8988T (cell line): Measurements from ENCODE around the gene LNPEP.

ENCODE experiments used
- DNase-seq: peaks from one replicate; pipeline ENCODE4 v3.0.0; 2011

LNPEP gene

DNA sequence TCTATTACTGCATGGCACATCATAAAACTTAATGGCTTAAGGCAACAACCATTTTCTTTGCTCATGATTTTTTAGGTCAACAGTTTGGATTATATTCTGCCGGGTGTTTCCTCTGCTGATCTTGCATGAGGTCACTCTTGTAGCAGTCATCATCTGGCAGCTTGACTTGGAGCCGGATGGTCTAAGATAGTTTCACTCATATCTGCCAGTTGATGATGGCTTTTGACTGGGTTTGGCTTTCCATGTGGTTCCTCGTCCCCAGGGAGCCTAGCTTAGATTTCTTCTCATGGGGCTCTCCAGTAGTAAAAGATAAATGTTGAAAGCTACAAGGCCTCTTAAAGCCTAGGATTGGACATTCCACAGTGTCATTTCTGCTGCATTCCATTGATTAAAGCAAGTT lies 27.4 kb downstream of the LNPEP start:
- no peak for DNase-seq

DNA sequence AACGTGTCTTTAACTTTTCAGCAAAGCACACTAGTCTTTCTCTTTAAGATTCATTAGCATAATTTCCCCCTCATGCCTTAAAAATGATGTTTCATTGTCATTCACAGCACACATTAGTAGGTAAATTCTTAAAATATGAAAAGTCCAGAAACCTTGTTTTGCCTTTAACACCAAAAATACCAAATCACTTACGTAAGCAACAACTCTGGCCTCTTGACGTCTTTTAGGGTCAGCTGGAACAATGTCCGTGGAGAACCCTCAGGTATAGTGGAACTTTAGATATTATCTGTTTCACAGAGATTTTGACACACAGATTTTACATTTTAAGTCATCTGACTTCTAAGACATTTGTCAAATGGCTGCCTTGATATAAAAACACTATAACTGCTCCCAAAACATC lies 30.9 kb downstream of the LNPEP start:
- no peak for DNase-seq

DNA sequence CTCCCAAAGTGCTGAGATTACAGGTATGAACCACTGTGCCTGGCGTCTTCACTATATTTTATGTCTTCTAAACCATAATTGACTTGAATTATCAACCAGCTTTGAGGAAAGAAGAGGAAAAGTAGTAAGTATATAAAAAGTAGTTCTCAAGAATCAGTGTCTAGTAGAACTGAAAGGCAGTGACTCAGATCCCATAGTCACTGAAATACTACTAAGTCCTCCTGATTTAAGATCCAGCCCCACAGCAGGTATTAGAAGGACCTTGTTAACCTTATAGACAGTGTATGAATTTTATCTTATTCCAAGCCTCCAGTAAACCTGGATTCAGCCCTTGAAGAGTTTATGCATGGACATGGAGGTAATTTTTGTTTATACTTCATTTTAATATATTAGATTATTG lies 31.5 kb downstream of the LNPEP start:
- DNase-seq: no peak

DNA sequence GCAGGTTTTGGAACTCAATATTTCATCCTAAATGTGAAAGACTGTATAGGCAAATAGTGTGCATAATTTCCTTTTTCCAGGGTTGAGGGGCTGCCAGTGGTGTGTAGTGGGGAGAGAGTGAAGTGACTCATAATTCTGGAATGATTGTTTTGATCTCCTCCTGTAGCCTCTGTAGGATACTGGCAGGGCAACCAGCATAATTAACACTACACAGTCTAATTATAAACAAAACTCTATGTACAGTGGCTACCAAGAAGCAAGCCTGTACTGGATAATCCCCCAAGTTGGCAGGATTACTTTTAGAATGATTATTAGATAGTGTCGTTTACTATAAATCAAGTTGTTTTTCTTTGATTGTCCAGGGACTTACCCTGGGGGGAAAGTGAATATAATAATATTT lies 32.2 kb downstream of the LNPEP start:
- no peak for DNase-seq

DNA sequence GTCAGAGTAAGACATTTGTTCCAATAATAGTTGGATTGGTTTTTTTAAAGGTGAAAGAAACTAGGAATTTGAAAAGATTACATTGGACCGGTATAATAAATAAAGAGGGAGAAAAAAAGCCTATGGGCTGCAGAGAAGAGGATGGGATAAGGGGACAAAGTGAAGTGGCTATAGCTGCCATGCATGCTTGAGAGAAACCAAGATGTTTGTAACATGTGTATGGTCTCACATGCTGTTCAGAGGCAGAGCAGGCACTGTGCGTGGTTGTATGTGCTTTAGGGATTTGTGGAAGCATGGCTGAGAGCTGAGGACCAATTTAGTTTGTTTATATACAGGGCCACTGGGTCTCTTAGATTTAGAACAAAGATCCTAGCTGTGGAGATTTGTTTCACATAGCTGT lies 32.7 kb downstream of the LNPEP start:
- DNase-seq: no peak

DNA sequence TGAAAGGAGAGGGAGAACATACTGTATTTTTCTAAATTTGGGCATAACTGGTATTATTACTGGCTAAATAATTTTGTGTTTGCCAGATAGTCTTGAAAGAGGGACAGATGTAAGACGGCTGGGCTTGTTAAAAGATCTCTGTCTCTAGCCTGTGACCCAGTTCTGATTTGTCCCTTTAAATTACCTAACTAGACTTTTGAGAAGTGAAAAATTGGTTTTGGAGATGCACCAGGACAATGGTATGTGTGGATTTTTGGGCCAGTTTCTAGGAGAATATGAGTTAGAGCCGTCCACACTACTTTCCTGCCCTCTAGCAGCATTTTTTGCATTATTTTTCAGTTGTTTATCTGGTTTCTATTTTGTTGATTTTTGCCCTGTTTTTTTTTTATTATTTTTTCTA lies 33.5 kb downstream of the LNPEP start:
- no peak for DNase-seq

DNA sequence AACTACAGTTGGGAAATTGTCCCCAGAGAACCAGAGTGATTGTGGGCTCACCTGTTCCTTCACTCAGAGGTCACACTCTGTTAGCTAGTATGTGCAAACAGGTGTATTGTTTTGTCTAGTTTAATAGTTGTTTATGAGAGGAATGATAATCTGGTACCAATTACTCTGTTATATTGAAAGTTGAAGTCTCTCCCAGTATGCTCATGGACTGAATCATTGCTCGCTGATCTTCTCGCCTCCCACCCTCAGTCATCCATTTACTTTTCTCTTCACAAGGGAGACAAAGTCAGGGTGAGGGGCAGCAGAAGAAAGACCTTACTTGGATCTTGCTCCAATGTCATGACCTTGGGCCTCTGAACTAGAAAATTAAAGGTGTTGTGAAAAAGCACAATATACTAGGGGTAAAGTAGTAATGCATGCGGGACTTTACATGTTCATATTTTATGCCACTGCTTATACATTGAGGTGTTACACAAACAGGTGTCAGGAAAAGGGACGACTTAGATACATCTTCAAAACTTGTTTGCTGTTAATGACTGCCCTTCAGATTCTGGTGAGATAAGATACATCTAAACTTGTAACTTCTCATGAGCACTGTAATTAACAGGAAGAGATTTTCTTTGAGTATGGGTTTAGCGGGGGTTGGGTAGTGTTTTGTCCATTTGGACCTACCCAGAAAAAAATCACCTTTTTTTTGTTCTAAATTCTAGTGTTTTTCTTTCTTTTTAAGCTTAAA lies 36.9 kb downstream of the LNPEP start:
- no peak for DNase-seq

DNA sequence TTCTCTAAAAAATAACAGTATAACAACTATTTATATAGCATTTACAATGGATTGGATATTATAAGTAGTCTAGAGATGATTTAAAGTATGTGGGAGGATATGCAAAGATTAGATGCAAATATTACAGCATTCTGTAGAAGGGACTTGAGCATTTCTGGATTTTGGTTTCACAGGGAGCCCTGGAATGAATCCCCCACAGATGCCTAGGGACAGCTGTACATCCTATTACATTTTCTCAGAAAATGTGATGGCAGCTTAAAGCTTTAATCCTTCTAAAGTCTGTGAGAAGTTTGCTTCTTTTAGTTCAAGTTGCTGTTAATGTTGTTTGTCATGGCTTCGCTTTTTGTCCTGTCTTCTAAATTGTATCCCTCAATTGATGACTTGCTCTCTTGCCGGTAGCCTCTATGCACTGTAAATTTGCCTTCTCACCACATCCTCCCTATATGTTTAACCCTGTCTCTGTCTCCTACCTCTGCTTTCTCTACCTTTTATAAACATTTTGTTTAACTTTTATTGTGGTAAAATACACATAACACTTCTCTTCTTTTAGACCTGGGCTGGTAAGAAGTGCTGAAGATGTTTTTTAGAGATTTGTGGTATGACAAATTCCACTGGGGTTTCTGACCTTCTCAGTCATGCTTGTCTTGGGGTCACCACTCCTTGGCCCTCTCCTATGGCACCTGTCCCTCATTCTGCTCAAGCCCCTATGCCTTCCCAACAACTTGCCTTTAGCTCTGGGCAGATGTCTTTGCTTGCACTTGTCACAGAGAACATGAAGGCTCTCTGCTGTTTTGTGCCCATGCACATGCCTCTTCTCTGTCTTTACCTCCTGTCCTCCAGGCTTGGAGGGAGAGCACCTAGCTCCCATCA lies 37.9 kb downstream of the LNPEP start:
- DNase-seq: no peak

DNA sequence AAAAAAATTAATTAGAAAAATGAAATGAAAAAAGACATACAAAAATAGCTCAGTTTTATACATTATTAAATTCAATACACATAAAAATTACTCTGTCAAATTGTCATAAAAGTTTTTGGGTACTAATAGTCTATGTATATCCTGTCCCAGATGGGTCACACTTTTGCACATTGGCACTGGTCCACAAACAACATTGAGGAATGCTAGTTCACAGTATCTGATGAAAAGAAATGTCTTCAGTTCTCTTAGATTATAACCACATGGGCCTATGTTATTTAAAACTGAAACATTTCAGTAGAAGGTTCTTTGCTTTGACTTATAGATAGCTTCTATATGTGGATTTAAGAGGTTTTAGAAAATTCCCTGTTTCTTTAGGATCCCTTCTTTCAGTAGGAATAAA lies 39.8 kb downstream of the LNPEP start:
- no peak for DNase-seq

DNA sequence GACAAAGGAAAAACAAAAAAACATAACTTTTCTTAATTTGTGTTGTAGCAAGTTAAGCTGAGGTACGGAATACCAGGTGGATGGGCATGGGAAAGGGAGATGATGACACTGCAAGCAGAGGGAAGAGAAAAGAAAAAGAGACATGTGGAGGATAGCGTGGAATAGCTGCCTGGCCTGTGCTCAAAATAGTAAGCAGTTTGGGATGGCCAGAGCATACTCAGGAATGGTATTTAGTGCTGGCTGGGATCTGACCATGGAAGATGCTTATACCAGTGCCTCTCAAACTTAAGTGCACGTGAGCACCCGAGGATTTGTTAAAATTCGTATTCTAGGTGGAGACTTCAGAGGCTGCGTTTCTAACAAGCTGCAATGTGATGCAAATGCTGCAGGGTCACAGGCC lies 41.3 kb downstream of the LNPEP start:
- DNase-seq: no peak

DNA sequence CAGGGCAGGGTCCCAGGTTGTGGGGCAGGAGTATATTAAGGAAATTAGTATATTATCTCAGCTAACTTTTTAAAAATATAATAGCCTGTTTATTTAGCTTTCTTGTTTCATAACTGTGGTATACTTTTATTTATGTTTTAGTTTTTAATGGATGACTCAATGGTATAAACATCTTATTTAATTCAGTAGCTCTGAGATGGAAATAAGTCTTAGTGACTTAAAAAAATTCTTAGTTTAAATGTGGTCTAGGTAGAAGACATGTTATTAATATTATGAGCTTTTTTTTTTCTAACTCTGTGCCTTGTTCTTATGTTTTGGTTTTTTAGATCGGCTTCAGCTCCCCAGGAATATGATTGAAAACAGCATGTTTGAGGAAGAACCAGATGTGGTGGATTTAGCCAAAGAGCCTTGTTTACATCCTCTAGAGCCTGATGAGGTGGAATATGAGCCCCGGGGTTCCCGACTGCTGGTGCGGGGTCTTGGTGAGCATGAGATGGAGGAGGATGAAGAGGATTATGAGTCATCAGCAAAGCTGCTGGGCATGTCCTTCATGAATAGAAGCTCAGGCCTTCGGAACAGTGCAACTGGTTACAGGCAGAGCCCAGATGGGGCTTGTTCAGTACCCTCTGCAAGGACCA lies 43.1 kb downstream of the LNPEP start:
- no peak for DNase-seq

DNA sequence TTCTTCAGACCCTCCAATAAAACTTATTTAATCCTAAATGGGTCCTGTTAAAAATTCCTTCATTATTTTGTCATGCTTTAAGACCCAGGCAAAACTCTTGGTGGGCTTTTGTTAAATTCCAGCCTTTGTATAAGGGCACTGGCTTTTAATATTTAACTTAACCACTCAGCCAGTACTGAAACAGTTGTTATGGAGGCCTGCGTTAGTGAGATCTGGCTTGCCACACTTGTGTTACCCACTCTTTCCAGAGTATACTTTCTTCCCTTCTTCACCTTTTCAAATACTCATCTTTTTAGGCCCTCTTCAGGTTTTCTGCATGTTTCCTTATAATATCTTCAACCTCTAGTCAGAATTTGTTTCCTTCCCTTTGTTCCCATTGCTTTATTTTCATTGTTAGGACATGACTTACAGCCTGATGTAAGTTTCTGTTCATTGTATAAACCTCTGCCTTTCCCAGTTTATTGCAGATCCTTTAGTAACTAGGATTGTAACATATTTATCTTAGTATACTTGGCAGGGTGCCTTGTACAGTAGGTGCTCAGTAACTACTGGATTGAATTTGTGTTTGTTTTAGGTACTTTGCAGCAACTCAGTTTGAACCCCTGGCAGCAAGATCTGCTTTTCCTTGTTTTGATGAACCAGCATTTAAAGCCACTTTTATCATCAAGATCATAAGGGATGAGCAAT lies 48.8 kb downstream of the LNPEP start:
- DNase-seq: no peak

DNA sequence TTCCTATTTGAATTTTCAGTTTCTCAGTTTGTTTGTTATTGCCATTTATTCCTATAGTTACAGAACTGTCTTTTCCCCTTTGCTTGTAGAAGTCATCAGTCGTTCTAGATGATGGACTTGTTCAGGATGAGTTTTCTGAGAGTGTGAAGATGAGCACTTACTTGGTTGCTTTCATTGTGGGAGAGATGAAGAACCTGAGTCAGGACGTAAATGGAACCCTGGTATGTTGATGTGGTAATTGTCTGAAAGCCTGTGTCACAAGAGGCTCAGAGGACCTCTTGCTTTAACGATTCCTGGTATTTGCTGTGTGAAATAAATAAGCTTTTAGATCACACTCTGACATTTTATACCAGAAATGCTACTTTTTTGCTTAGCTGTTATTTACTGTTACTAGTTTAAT lies 50.6 kb downstream of the LNPEP start:
- no peak for DNase-seq

DNA sequence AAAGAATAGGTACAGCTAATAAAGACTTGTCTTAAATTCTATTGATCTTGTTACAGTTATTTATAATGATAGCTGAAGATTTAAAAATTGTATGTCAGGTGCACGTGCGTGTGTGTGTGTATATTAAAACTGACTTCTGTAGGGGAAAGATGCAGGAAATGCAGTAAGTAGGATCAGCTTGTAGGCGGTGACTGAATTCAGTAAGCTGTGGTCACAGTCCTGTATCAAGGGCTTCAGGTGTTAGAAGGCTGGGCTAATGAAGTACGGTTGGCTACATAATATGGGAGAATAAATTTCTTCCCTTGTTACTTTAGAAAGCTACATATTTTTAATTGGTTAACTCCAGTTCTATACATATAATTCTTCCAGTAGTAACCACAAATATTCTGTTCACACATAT lies 54.2 kb downstream of the LNPEP start:
- no peak for DNase-seq

DNA sequence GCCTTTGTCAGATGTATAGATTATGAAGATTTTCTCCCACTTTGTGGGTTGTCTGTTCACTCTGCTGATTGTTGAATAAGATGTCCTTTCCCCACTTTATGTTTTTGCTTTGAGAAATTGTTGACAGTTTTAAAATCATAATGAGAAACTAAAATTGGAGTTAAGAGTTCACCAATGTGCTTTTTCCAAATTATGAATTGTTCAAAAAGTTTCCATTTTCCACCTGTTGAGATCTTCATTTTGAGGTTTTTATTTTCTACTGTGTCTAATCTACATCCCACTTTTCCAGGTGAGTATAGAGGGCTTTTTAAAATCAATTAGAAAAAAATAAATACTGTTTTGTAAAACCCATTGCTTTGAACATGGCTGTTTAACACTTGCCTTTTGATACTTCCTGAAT lies 55.8 kb downstream of the LNPEP start:
- DNase-seq: no peak

DNA sequence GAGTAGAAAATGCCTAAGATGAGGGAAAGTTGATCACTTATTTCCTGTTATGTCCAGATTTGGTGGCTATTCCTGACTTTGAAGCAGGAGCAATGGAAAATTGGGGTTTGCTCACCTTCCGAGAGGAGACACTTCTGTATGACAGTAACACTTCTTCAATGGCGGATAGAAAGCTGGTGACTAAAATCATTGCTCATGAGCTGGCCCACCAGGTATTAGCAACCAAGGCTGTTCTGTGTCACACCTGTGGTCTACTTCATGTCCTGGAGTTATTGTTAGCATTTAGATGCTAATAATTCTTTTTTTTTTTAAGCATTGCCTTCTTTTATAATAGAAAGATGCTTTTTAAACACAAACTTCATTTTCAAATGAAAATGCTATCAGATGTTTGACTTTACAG lies 57.9 kb downstream of the LNPEP start:
- no peak for DNase-seq

DNA sequence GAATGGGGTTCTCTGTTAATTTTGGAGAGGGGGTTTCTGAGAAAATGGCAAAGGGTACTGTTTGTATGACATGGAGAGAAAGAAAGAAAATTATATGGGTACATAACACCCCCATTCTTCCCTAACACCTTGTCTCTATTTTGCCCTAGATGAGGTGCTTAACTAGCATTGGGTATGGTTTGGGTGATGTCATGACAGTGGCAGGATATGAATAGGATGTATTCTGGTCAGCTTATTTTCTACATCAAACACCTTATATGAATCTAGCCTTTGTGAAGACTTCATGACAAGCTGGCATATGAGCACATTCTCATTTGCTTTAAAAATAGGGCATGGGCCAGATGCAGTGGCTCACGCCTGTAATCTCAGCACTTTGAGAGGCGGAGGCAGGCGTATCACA lies 58.6 kb downstream of the LNPEP start:
- no peak for DNase-seq

DNA sequence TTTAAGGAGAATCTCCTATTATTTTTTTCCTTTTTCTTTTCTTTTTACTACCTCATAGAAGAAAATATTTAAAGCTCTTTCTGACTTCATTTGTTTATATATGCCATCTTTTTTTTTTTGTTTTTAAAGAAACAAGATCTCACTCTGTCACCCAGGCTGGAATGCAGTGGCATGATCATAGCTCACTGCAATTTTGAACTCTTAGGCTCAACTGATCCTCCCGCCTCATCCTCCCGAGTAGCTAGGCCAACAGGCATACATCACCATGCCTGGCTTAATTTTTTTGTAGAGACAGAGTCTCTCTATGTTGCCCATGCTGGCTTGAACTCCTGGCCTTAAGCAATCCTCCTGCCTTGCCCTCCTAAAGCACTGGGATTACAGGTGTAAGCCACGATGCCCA lies 59.5 kb downstream of the LNPEP start:
- DNase-seq: no peak

DNA sequence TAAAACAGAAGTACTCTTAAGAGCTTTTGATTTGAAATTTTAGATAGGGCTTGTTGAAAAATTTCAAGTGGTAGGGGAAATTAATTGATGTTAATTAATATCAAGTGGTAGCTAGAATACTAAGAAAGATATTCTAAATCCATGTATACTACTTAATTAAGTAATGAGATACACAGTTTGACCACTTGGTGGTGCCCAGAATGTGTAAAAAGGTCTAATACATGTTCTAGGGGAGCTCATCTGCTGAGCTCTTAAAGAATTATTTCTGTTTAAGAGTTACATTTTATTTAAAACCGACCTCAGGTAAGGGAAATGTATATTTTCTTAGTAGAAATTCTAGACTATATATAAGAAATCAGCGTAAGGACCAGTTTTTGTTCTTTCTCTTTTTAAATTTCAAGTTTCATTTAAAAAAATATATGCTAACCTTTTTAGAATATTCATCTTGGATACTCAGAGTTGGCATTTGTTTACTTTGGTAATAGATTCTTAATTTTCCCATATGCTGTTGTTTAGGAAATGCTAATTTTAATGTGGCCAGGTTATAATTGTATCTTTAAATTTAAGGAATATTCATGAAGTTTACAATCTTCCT lies 61.5 kb downstream of the LNPEP start:
- no peak for DNase-seq

DNA sequence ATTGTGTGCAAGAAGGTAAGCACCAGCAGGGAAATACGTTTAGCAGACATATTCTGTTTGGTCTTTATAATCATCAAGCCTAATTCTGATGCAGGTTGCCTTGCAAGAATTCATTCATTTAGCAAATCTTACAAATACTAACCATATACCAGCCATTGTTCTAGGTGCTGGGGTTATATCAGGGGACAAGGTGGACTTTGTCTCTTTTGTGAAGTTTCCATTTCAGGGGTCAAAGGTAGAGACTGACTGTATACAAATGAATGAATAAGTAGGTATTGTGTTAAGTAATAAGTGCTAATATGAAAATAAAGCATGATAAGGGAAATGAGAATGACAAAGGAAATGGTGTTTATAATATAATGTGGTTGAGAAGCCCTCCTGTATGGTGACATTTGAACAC lies 64.0 kb downstream of the LNPEP start:
- no peak for DNase-seq

DNA sequence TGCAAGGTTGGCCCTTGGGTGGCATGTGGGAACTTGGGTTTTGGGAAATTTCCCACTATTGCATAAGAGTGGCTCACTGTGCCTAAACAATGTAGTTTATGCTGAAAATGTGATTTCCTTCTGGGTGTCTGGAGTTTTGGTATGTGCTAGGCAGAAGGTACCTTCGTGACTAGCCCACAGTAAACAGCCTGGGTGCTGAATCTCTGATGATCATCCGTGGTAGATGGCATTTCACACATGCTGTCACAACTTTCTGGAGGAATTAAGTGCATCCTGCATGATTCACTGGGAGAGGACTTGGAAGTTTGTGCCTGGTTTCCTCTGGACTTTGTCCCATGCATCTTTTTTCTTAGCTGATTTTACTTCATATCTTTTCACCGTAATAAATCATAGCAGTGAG lies 64.5 kb downstream of the LNPEP start:
- no peak for DNase-seq

DNA sequence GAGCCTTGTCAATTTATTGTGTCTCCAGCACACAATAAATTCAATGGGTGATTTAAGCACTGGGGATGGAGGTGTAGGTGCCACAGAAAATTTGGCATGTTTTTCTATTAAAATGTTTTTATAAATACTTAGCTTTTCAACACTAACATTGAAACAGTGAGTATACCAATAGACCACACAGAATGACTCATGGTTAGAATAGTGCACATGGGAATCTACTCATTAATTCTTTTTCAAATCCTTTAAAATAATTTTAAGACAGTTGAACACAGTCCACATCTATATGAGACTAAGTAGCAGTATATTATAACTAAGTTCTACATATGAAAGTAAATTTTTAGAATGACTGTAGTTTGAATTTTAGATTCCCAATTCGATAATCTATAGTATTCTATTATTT lies 67.1 kb downstream of the LNPEP start:
- DNase-seq: no peak

DNA sequence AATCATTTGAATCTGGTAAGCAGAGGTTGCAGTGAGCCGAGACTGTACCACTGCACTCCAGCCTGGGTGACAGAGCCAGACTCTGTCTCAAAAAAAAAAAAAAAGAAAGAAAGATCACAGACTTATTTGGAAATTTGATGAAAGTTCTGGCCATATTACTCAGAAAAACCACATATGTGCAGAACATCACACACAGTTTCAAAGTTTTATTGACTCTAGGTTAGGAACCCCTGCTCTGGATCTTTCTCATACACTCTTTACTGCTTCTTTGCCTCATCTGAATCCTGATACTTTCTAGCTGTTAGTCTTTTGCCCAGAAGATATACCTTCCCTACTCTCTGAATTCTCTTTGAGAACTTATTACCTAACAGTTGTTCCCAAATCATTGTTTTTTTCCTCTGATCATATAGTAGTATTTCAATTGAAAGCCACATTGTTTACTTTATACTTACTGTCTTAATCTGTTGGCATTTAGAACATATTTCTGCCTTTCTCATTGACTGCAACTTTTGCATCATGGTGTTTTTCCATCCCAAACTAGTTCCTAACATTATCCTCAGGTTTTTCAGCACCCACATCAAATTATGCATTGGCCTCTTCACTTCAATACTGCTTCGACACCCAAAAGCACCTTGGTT lies 68.7 kb downstream of the LNPEP start:
- no peak for DNase-seq
